Glutamatergic neuron (in vitro differentiated cells): Measurements from ENCODE around the gene OGFRL1. TPM values are rescaled to one million over a fixed set of nuclear protein-coding genes. Genes with fewer than 3 reads are reported as not detected.

ENCODE experiments used
- DNase-seq: peaks from one replicate; pipeline ENCODE4 v3.0.0; 2022
- H3K27ac Mint-ChIP-seq: one replicate; pipeline ENCODE4 v1.8.0; 2020; ENCODE audit warnings: mild to moderate bottlenecking, mixed read lengths, inconsistent platforms; ENCODE audit not compliant: unreplicated experiment
- H3K27me3 Mint-ChIP-seq: one replicate; pipeline ENCODE4 v1.8.0; 2020; ENCODE audit warnings: mild to moderate bottlenecking, moderate library complexity, mixed read lengths, inconsistent platforms; ENCODE audit not compliant: unreplicated experiment
- H3K36me3 Mint-ChIP-seq: one replicate; pipeline ENCODE4 v1.8.0; 2020; ENCODE audit warnings: mild to moderate bottlenecking, mixed read lengths, inconsistent platforms; ENCODE audit not compliant: unreplicated experiment
- H3K4me1 Mint-ChIP-seq: one replicate; pipeline ENCODE4 v1.8.0; 2020; ENCODE audit warnings: mild to moderate bottlenecking, low read depth, mixed read lengths, inconsistent platforms; ENCODE audit not compliant: unreplicated experiment
- H3K4me3 Mint-ChIP-seq: one replicate; pipeline ENCODE4 v1.8.0; 2020; ENCODE audit warnings: mild to moderate bottlenecking, mixed read lengths, inconsistent platforms; ENCODE audit not compliant: unreplicated experiment
- H3K9me3 Mint-ChIP-seq: one replicate; pipeline ENCODE4 v1.8.0; 2020; ENCODE audit warnings: mild to moderate bottlenecking, moderate library complexity, mixed read lengths, inconsistent platforms; ENCODE audit not compliant: unreplicated experiment
- CTCF ChIP-seq: fragments of 200-600 bp; sonication (generic); IDR thresholded peaks from one replicate; pipeline ENCODE4 v1.5.0; 2021; ENCODE audit not compliant: partially characterized antibody, unreplicated experiment
- total RNA-seq: library from RNA; stranded (reverse); fragmentation: NEBNext Ultra II Directional; extraction: Animal tissue kit (Norgen Biotek cat#: 25700); gene quantifications from one replicate; pipeline ENCODE4 v1.2.1, GENCODE V29; 2021; ENCODE audit not compliant: unreplicated experiment

Gene OGFRL1
- total RNA-seq, 1 donor from 2014 or later: 21.4 TPM

- peaks cover 2% of the 10 kb centered on the region for H3K9me3 Mint-ChIP-seq
- H3K27ac Mint-ChIP-seq: no peak overlapping the region
- no peaks in the 10 kb centered on the region for H3K36me3 Mint-ChIP-seq
- H3K27me3 Mint-ChIP-seq: peaks cover 2% of the 10 kb centered on the region
- no peak overlapping the region for H3K4me3 Mint-ChIP-seq
- peaks cover 2% of the 10 kb centered on the region for H3K4me1 Mint-ChIP-seq
- no peak for TF ChIP-seq CTCF
- DNase-seq: no peak
Measured at GRCh38 chr6:71351190-71351589, 62.6 kb downstream of the OGFRL1 start.
